HCT116 (cell line): Measurements from ENCODE around the gene SSH2. TPM values are rescaled to one million over a fixed set of nuclear protein-coding genes. Genes with fewer than 3 reads are reported as not detected.

Experiments used
- ATAC-seq: fragments of 200-7000 bp; cut with Tn5 transposase; 2 replicates; pipeline ENCODE4 v1.9.1; 2020; ENCODE audit warnings: mild to moderate bottlenecking, moderate library complexity
- BruUV-seq: library from RNA; stranded (reverse); fragments of 400-500 nt; replicated peaks from 2 replicates; lab custom pipeline; 2021; lab: Mats Ljungman, UMichigan
- CTCF ChIA-PET: fragments of 300-600 bp; sonication (Branson Sonifier 250); formaldehyde crosslinking; loops from one replicate; lab custom pipeline; 2021; ENCODE audit warnings: antibody characterized with exemption; lab: Charles Lee
- POLR2A ChIA-PET: fragments of 300-600, 350-600 bp; sonication (Branson Sonifier 250); formaldehyde crosslinking; loops from one replicate; lab custom pipeline; 2021; ENCODE audit warnings: antibody characterized with exemption; lab: Charles Lee
- RAD21 ChIA-PET, 2 experiments: fragments of 300-600 bp; sonication (Branson Sonifier 250); formaldehyde crosslinking; loops; one replicate each; lab custom pipeline; 2023; ENCODE audit warnings: low total read pairs in 2 of 2; ENCODE audit not compliant: uncharacterized antibody in 2 of 2, unreplicated experiment in 2 of 2, low non-redundant PET in 1 of 2; lab: Charles Lee
- DNase-seq: peaks from one replicate; pipeline ENCODE4 v3.0.0-alpha.2; 2010; ENCODE audit warnings: low read depth, low spot score
- H2AFZ ChIP-seq: fragments of 200-600 bp; shearing (Covaris generic), sonication (generic); 2 replicates; pipeline ENCODE4 v1.6.1; 2017; ENCODE audit warnings: low read depth, mixed run types, mixed read lengths, antibody characterized with exemption, low read length; ENCODE audit not compliant: poor library complexity, severe bottlenecking
- H3K27ac ChIP-seq: 2 replicates; pipeline ENCODE4 v1.5.1; 2012; ENCODE audit warnings: low read depth, low read length
- H3K27me3 ChIP-seq: fragments of 200-600 bp; sonication (generic); 2 replicates; pipeline ENCODE4 v1.6.1; 2016; ENCODE audit warnings: mixed run types, low read length, mixed read lengths; ENCODE audit not compliant: insufficient read depth
- H3K36me3 ChIP-seq, 2 experiments: fragments of 200-500 bp in 1 of 2; fragments of 200-600 bp in 1 of 2; sonication (Bioruptor generic) in 1 of 2; sonication (generic) in 1 of 2; 2 replicates each; pipeline versions ENCODE4 v1.5.1 to v1.6.1; 2014 to 2016; ENCODE audit warnings: low read length in 2 of 2, inconsistent platforms in 1 of 2, mixed read lengths in 1 of 2, mixed run types in 1 of 2; ENCODE audit not compliant: insufficient read depth in 2 of 2, control insufficient read depth in 1 of 2
- H3K4me1 ChIP-seq, 2 experiments: fragments of 200-600 bp in 1 of 2; sonication (generic) in 1 of 2; 2 replicates each; pipeline versions ENCODE4 v1.5.1 to v1.6.1; 2012 to 2017; ENCODE audit warnings: low read length in 2 of 2, inconsistent platforms in 1 of 2, mild to moderate bottlenecking in 1 of 2, mixed read lengths in 1 of 2, mixed run types in 1 of 2, moderate library complexity in 1 of 2; ENCODE audit not compliant: insufficient read depth in 2 of 2, control insufficient read depth in 1 of 2
- H3K4me2 ChIP-seq: fragments of 200-600 bp; sonication (generic); 2 replicates; pipeline ENCODE4 v1.6.1; 2017; ENCODE audit warnings: mixed run types, low read length, mixed read lengths
- H3K4me3 ChIP-seq, 2 experiments: fragments of 200-600 bp in 1 of 2; sonication (generic) in 1 of 2; replicated peaks in 1 of 2; 2 replicates each; pipeline ENCODE4 v1.5.1; 2011 to 2016; ENCODE audit warnings: low read length in 2 of 2, control low read depth in 1 of 2, low read depth in 1 of 2, mild to moderate bottlenecking in 1 of 2, mixed read lengths in 1 of 2, mixed run types in 1 of 2
- H3K79me2 ChIP-seq: fragments of 200-600 bp; sonication (generic); 2 replicates; pipeline ENCODE4 v1.6.1; 2017; ENCODE audit warnings: mild to moderate bottlenecking, mixed run types, low read length, moderate library complexity, mixed read lengths; ENCODE audit not compliant: insufficient read depth
- H3K9ac ChIP-seq: fragments of 200-600 bp; sonication (generic); 2 replicates; pipeline ENCODE4 v1.6.1; 2016; ENCODE audit warnings: low read length, mixed read lengths
- H3K9me2 ChIP-seq: fragments of 200-600 bp; sonication (generic), shearing (Covaris generic); 2 replicates; pipeline ENCODE4 v1.6.1; 2017; ENCODE audit warnings: mixed run types, mild to moderate bottlenecking, moderate library complexity; ENCODE audit not compliant: insufficient read depth
- H3K9me3 ChIP-seq, 2 experiments: fragments of 200-500 bp in 1 of 2; fragments of 200-600 bp in 1 of 2; sonication (Bioruptor generic) in 1 of 2; sonication (generic) in 1 of 2; 2 replicates each; pipeline ENCODE4 v1.6.1; 2014 to 2017; ENCODE audit warnings: low read length in 2 of 2, mixed read lengths in 2 of 2, inconsistent platforms in 1 of 2, low read depth in 1 of 2, mild to moderate bottlenecking in 1 of 2, mixed run types in 1 of 2, moderate library complexity in 1 of 2; ENCODE audit not compliant: control insufficient read depth in 1 of 2, insufficient read depth in 1 of 2
- H4K20me1 ChIP-seq: fragments of 200-600 bp; sonication (generic), shearing (Covaris generic); 2 replicates; pipeline ENCODE4 v1.6.1; 2017; ENCODE audit warnings: mixed run types, mild to moderate bottlenecking, moderate library complexity; ENCODE audit not compliant: insufficient read depth
- CBX3 ChIP-seq: IDR thresholded peaks from 2 replicates; pipeline ENCODE4 v1.6.1; 2012; ENCODE audit warnings: low read depth
- CTCF ChIP-seq, 3 experiments: fragments of 200-600 bp in 1 of 3; sonication (generic) in 1 of 3; IDR thresholded peaks in 2 of 3; conservative IDR thresholded peaks in 1 of 3; 2 replicates each; pipeline ENCODE4 v1.5.1; 2012 to 2017; ENCODE audit warnings: low read depth in 2 of 3, low read length in 2 of 3, antibody characterized with exemption in 1 of 3, borderline replicate concordance in 1 of 3, control low read depth in 1 of 3, mild to moderate bottlenecking in 1 of 3, mixed read lengths in 1 of 3, mixed run types in 1 of 3, moderate library complexity in 1 of 3; ENCODE audit not compliant: insufficient read depth in 1 of 3
- EGR1 ChIP-seq: IDR thresholded peaks from 2 replicates; pipeline ENCODE4 v1.6.1; 2012; ENCODE audit warnings: low read depth
- EZH2phosphoT487 ChIP-seq: fragments of 200-600 bp; IDR thresholded peaks from 2 replicates; pipeline ENCODE4 v1.6.1; 2018; ENCODE audit warnings: antibody characterized with exemption, borderline replicate concordance
- POLR2A ChIP-seq: IDR thresholded peaks from 2 replicates; pipeline ENCODE4 v1.7.0; 2011; ENCODE audit warnings: borderline replicate concordance; ENCODE audit not compliant: insufficient read depth, insufficient read length; ENCODE audit errors: extremely low read depth
- YY1 ChIP-seq: IDR thresholded peaks from 2 replicates; pipeline ENCODE4 v1.6.1; 2011; ENCODE audit warnings: low read length, low read depth, moderate library complexity, mild to moderate bottlenecking; ENCODE audit not compliant: insufficient replicate concordance; ENCODE audit errors: extremely low read depth
- intact Hi-C: fragments of 100-400 bp; cut with micrococcal nuclease; formaldehyde crosslinking; loops from 2 replicates; pipeline ENCODE4 v1.10.0; 2022
- total RNA-seq: library from RNA; stranded (reverse); gene quantifications from one replicate; pipeline ENCODE4 v1.2.1, GENCODE V29; 2021; ENCODE audit not compliant: unreplicated experiment
- TF ChIP-seq, protein P1 (sequence below): IDR thresholded peaks from 2 replicates; pipeline ENCODE4 v1.6.1; 2012
- TF ChIP-seq, protein P2 (sequence below): IDR thresholded peaks from 2 replicates; pipeline ENCODE4 v1.6.1; 2012; ENCODE audit warnings: low read depth

The SSH2 gene
- total RNA-seq, 1 experiment from 2014 or later, result 17.0 TPM

DNA sequence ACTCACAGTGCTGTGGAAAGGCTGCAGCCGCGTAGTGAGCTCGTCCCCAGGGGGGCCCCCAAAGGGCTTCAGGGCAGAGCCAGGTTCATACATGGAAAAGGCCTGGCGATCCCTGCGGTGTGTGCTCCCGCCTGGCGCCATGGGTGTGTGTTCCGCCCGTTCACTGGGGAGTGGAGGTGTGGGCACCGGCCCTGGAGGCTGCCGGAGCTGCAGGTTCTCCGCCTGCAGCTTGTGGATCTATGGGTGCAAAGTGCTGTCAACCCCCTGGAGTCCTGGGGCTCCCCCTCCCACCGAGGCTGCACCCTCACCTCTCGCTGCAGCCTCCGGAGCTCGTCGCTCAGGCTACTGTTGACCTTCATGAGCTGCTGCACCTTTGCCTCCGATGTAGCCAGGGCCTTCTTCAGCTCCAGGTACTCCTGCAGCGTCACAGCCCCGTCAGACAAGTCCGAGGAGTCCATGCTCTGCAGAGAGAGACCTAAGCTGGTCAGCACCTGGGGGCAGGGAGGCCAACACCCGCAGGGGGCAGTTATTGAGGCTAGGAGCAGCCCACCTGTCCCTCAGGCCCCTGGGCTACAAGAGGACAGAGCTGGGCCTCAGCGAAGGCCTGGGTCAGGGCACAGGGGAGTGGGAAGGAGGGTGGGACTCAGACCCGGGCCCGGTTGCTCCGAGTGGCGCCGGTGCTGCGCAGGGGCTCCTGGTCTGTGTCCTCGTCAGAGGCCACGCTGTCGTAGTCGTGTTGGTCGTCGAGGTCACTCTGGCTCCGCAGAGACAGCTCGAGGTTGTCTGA, 353.6 kb downstream of the SSH2 start:
- H2AFZ ChIP-seq, result no peak overlapping the region
- no peaks in the 10 kb centered on the region for H3K9me2 ChIP-seq
- ATAC-seq (no peak), DNase-seq (no peak)
- POLR2A ChIA-PET, result no interaction called here
- CTCF ChIA-PET, result interaction anchor here (1.1 to 6.0 kb wide), 2 partner anchors 16 kb away, joined by 3 to 38 read pairs; partner anchors contain the start of gene ANKRD13B
- intact Hi-C loops, result no loop called here
- peaks cover 0 to 13% of the 10 kb centered on the region in 2 experiments; a peak in 2 of 4 replicates for H3K4me1 ChIP-seq
- no peak overlapping the region for H3K9ac ChIP-seq
- H3K79me2 ChIP-seq, result no peaks in the 10 kb centered on the region
- H3K27ac ChIP-seq, result no peak overlapping the region
- H3K36me3 ChIP-seq, result peaks cover 9 to 10% of the 10 kb centered on the region in 2 experiments; a peak in 2 of 4 replicates
- no peak overlapping the region for H3K4me3 ChIP-seq
- no peaks in the 10 kb centered on the region for H3K27me3 ChIP-seq
- no peak for TF ChIP-seq CBX3
- TF ChIP-seq EGR1, result no peak
- TF ChIP-seq POLR2A, result no peak
- TF ChIP-seq, protein P1, sequence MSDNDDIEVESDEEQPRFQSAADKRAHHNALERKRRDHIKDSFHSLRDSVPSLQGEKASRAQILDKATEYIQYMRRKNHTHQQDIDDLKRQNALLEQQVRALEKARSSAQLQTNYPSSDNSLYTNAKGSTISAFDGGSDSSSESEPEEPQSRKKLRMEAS, result no peak
- TF ChIP-seq, protein P2, sequence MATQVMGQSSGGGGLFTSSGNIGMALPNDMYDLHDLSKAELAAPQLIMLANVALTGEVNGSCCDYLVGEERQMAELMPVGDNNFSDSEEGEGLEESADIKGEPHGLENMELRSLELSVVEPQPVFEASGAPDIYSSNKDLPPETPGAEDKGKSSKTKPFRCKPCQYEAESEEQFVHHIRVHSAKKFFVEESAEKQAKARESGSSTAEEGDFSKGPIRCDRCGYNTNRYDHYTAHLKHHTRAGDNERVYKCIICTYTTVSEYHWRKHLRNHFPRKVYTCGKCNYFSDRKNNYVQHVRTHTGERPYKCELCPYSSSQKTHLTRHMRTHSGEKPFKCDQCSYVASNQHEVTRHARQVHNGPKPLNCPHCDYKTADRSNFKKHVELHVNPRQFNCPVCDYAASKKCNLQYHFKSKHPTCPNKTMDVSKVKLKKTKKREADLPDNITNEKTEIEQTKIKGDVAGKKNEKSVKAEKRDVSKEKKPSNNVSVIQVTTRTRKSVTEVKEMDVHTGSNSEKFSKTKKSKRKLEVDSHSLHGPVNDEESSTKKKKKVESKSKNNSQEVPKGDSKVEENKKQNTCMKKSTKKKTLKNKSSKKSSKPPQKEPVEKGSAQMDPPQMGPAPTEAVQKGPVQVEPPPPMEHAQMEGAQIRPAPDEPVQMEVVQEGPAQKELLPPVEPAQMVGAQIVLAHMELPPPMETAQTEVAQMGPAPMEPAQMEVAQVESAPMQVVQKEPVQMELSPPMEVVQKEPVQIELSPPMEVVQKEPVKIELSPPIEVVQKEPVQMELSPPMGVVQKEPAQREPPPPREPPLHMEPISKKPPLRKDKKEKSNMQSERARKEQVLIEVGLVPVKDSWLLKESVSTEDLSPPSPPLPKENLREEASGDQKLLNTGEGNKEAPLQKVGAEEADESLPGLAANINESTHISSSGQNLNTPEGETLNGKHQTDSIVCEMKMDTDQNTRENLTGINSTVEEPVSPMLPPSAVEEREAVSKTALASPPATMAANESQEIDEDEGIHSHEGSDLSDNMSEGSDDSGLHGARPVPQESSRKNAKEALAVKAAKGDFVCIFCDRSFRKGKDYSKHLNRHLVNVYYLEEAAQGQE, result no peak
- no peak for TF ChIP-seq CTCF (IDR thresholded peaks at IDR 0.05 in 2 of 3, conservative IDR thresholded peaks at IDR 0.05 in 1 of 3; ENCODE audit: borderline replicate concordance in 1 of 3, insufficient read depth in 1 of 3, low read depth in 2 of 3, low read length in 2 of 3)
- TF ChIP-seq EZH2phosphoT487, result no peak
- no peak for TF ChIP-seq YY1
- RAD21 ChIA-PET, result no interaction called here
- H3K4me2 ChIP-seq, result no peak overlapping the region
- H4K20me1 ChIP-seq, result no peaks in the 10 kb centered on the region
- no TSS peak for BruUV-seq
- H3K9me3 ChIP-seq, result no peaks in the 10 kb centered on the region

Other genes with a start within 250 kb of the SSH2 start
- 0.17 TPM for gene EFCAB5, start 11.4 kb upstream of the SSH2 start, total RNA-seq
- 24.9 TPM for gene NSRP1, start 186.6 kb upstream of the SSH2 start, total RNA-seq